ENCODE measurements around the gene IL23A. TPM values are rescaled to one million over a fixed set of nuclear protein-coding genes. Genes with fewer than 3 reads are reported as not detected.

IL23A gene
- total RNA-seq, 1 experiment from 2014 or later: 2.0 TPM

DNA sequence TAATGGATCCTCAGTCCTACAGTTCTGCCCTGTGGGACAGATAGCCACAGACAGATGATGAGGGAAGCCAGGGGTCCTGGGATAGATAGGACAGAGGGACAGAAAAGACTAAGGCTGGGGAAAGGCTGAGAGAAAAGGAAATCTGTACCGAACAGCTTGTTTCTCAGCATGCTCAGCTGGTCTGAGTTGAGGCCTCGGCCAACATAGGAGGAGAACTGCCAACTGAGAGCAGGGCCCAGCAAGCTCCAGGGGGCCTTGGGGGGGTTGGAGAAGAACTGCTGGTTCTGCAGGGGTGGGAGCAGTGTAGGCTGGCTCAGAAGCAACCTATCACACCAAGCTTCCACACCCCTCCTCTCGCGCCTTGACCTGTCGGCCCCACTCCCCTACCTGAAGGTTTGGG is 10.1 kb downstream of the IL23A start:
- Mint-ChIP-seq H3K4me3 (no peak overlapping the region), H3K9me3 (no peaks in the 10 kb centered on the region), H3K36me3 (ENCODE audit: insufficient read depth in 1 of 3, low read depth in 3 of 3) (peaks cover 13 to 78% (median 61%) of the 10 kb centered on the region in 3 experiments; a peak in 6 of 7 replicates), H3K4me1 (no peaks in the 10 kb centered on the region), H3K27ac (no peak overlapping the region), H3K27me3 (ENCODE audit: low read depth) (no peaks in the 10 kb centered on the region)
- Histone ChIP-seq H2AFZ (ENCODE audit: low read length) (no peak overlapping the region), H3K14ac (ENCODE audit: insufficient read depth, low read length) (no peak overlapping the region), H3K4ac (ENCODE audit: low read depth, low read length) (no peak overlapping the region), H3K23ac (ENCODE audit: insufficient read length, low read depth, low read length) (no peak overlapping the region), H4K20me1 (ENCODE audit: control insufficient read depth, insufficient read depth, insufficient read length) (no peaks in the 10 kb centered on the region), H3K9ac (ENCODE audit: extremely low read depth, insufficient read length, low read length) (no peak overlapping the region), H3K9me3 (ENCODE audit: control insufficient read depth, low read depth, low read length) (no peaks in the 10 kb centered on the region), H4K5ac (ENCODE audit: insufficient read length, low read depth, low read length) (no peak overlapping the region), H3K27me3 (ENCODE audit: insufficient read depth, low read length) (no peaks in the 10 kb centered on the region), H3K79me1 (ENCODE audit: insufficient read depth, low read depth, low read length, poor library complexity, severe bottlenecking) (no peaks in the 10 kb centered on the region), H3K18ac (ENCODE audit: insufficient read length, low read depth, low read length) (no peak overlapping the region), H3K23me2 (ENCODE audit: insufficient read length, low read depth, low read length, poor library complexity, severe bottlenecking) (no peaks in the 10 kb centered on the region), H3K4me2 (ENCODE audit: insufficient read depth, insufficient read length, low read length) (no peak overlapping the region), H3K27ac (ENCODE audit: insufficient read length, low read depth, low read length) (no peak overlapping the region), H2BK120ac (ENCODE audit: low read depth, low read length, poor library complexity, severe bottlenecking) (no peak overlapping the region), H4K91ac (ENCODE audit: insufficient read length, low read depth, low read length) (no peak overlapping the region), H2BK12ac (ENCODE audit: insufficient read length, low read depth, low read length) (no peak overlapping the region), H3T11ph (ENCODE audit: low read length) (no peak overlapping the region), H2BK5ac (ENCODE audit: insufficient read length, low read length) (no peak overlapping the region), H4K8ac (replicated peaks; ENCODE audit: insufficient read length, low read depth, low read length) (no peak overlapping the region), H3K79me2 (ENCODE audit: insufficient read depth, low read length) (no peaks in the 10 kb centered on the region), H2BK15ac (ENCODE audit: low read depth, low read length) (no peak overlapping the region), H3K56ac (ENCODE audit: insufficient read length, low read depth, low read length) (no peak overlapping the region), H2AK5ac (ENCODE audit: insufficient read length, low read length) (no peak overlapping the region), H3K4me1 (ENCODE audit: insufficient read depth, low read length) (no peaks in the 10 kb centered on the region), H2BK20ac (ENCODE audit: low read depth, low read length, poor library complexity, severe bottlenecking) (no peak overlapping the region)
- no CpG with 5 or more reads among the region's 5 CpGs for WGBS (ENCODE audit: extremely low coverage, insufficient read length, low lambda C conversion rate)
- TF ChIP-seq, protein P1, sequence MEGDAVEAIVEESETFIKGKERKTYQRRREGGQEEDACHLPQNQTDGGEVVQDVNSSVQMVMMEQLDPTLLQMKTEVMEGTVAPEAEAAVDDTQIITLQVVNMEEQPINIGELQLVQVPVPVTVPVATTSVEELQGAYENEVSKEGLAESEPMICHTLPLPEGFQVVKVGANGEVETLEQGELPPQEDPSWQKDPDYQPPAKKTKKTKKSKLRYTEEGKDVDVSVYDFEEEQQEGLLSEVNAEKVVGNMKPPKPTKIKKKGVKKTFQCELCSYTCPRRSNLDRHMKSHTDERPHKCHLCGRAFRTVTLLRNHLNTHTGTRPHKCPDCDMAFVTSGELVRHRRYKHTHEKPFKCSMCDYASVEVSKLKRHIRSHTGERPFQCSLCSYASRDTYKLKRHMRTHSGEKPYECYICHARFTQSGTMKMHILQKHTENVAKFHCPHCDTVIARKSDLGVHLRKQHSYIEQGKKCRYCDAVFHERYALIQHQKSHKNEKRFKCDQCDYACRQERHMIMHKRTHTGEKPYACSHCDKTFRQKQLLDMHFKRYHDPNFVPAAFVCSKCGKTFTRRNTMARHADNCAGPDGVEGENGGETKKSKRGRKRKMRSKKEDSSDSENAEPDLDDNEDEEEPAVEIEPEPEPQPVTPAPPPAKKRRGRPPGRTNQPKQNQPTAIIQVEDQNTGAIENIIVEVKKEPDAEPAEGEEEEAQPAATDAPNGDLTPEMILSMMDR (conservative IDR thresholded peaks at IDR 0.05): no peak
- DNase-seq: no peak
